Left lung (tissue), 10 donors: ENCODE results near the gene SGF29. TPM values are rescaled to one million over a fixed set of nuclear protein-coding genes. Genes with fewer than 3 reads are reported as not detected.

Experiments used
- ATAC-seq: fragments of 200-7000 bp; cut with Tn5 transposase; one replicate; pipeline ENCODE4 v1.9.1; 2020; ENCODE audit warnings: moderate library complexity
- DNase-seq, 4 donors: peaks; one replicate each; pipeline ENCODE4 v3.0.0-alpha.2; 2013 to 2020
- H3K27ac ChIP-seq, 2 donors: fragments of 200-600 bp; sonication (generic) in 1 of 2; one replicate each; pipeline versions ENCODE4 v1.5.0 to v1.8.0; 2020 to 2021
- H3K27me3 ChIP-seq, 2 donors: fragments of 200-600 bp; sonication (generic) in 1 of 2; one replicate each; pipeline versions ENCODE4 v1.5.0 to v1.8.0; 2020 to 2021
- H3K36me3 ChIP-seq, 2 donors: fragments of 200-600 bp; sonication (generic) in 1 of 2; one replicate each; pipeline versions ENCODE4 v1.5.0 to v1.8.0; 2020 to 2021
- H3K4me1 ChIP-seq, 2 donors: fragments of 200-600 bp; one replicate each; pipeline ENCODE4 v1.8.0; 2021
- H3K4me3 ChIP-seq, 2 donors: fragments of 200-600 bp; sonication (generic) in 1 of 2; one replicate each; pipeline versions ENCODE4 v1.5.0 to v1.8.0; 2020 to 2021; ENCODE audit warnings: mild to moderate bottlenecking in 1 of 2
- H3K9me3 ChIP-seq, 2 donors: fragments of 200-600 bp; sonication (generic) in 1 of 2; one replicate each; pipeline versions ENCODE4 v1.5.0 to v1.8.0; 2020 to 2021
- intact Hi-C, 2 donors: fragments of 100-400 bp; cut with DNase I; formaldehyde crosslinking; loops; one replicate each; pipeline versions ENCODE4 v1.11.2 to v1.14.2; 2022
- polyA plus RNA-seq, 6 donors: library from polyadenylated mRNA; unstranded; fragments of 120-200 nt; gene quantifications; one replicate each; pipeline ENCODE4 v1.2.1, GENCODE V29; 2013; ENCODE audit not compliant: insufficient read length in 6 of 6
- total RNA-seq, 2 donors: library from RNA; stranded (reverse); fragmentation: NEBNext Ultra II Directional; extraction: Animal tissue kit (Norgen Biotek cat#: 25700); gene quantifications; one replicate each; pipeline ENCODE4 v1.2.1, GENCODE V29; 2021
- TF ChIP-seq, protein P1 (sequence below), 2 donors: fragments of 200-600 bp; sonication (generic) in 1 of 2; IDR thresholded peaks; one replicate each; pipeline versions ENCODE4 v1.5.0 to v1.8.0; 2021; ENCODE audit warnings: antibody characterized with exemption in 2 of 2
- donor health status: DM: no; HTN: yes; CAD: no.
- donor health status: DM: no; HTN: no; CAD: no.

SGF29 gene
- total and polyA plus RNA-seq, 8 donors = 12.1 to 29.8 (median 21.8) TPM

DNA sequence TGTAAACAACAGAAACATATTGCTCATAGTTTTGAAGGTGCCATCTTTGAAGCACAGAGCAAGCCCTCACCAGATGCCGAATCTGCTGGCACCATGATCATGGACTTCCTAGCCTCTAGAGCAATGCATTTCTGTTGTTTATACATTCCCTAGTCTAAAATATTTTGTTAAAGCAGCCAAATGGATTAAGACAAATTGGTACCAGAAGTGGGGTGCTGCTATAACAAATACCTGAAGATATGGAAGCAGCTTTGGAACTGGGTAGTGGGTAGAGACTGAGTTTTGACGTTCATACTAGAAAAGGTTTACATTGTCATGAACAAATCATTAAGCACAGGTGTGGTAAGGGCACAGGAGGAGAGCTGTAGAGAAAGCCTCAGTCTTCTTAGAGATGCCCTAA is 13.6 kb downstream of the SGF29 start:
- TF ChIP-seq, protein P1, sequence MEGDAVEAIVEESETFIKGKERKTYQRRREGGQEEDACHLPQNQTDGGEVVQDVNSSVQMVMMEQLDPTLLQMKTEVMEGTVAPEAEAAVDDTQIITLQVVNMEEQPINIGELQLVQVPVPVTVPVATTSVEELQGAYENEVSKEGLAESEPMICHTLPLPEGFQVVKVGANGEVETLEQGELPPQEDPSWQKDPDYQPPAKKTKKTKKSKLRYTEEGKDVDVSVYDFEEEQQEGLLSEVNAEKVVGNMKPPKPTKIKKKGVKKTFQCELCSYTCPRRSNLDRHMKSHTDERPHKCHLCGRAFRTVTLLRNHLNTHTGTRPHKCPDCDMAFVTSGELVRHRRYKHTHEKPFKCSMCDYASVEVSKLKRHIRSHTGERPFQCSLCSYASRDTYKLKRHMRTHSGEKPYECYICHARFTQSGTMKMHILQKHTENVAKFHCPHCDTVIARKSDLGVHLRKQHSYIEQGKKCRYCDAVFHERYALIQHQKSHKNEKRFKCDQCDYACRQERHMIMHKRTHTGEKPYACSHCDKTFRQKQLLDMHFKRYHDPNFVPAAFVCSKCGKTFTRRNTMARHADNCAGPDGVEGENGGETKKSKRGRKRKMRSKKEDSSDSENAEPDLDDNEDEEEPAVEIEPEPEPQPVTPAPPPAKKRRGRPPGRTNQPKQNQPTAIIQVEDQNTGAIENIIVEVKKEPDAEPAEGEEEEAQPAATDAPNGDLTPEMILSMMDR (IDR thresholded peaks at IDR 0.05) = no peak
- no peaks in the 10 kb centered on the region for H3K36me3 ChIP-seq
- H3K4me1 ChIP-seq = peaks cover 2 to 7% of the 10 kb centered on the region in 2 donors
- H3K9me3 ChIP-seq = peaks cover 0 to 12% of the 10 kb centered on the region in 2 donors
- H3K4me3 ChIP-seq = no peak overlapping the region
- no peaks in the 10 kb centered on the region for H3K27me3 ChIP-seq
- DNase-seq (no peak), ATAC-seq (no peak)
- no peak overlapping the region for H3K27ac ChIP-seq
- intact Hi-C loops = no loop called here

DNA sequence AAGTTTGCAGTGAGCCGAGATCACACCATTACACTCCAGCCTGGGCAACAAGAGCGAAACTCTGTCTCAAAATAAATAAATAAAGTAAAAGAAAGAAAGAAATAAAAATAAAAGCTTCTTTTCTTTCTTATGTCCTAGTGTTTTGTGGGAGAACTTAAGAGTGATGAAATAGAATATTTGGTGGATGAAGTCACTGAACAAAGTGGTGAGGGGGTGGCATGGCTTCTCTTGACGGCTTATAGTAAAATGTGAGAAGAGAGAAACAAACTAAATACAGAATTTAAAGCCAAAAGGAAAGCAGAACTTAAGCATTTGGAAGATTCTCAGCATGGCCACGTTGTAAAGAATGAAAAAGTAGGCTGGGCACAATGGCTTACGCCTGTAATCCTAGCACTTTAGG is 15.3 kb downstream of the SGF29 start:
- no peaks in the 10 kb centered on the region for H3K36me3 ChIP-seq
- ATAC-seq = no peak
- TF ChIP-seq, protein P1 (IDR thresholded peaks at IDR 0.05) = no peak
- H3K4me3 ChIP-seq = no peak overlapping the region
- intact Hi-C loops = no loop called here
- H3K9me3 ChIP-seq = peaks cover 0 to 12% of the 10 kb centered on the region in 2 donors
- peaks cover 12 to 17% of the 10 kb centered on the region in 2 donors for H3K4me1 ChIP-seq
- no peak for DNase-seq
- no peaks in the 10 kb centered on the region for H3K27me3 ChIP-seq
- H3K27ac ChIP-seq = no peak overlapping the region

DNA sequence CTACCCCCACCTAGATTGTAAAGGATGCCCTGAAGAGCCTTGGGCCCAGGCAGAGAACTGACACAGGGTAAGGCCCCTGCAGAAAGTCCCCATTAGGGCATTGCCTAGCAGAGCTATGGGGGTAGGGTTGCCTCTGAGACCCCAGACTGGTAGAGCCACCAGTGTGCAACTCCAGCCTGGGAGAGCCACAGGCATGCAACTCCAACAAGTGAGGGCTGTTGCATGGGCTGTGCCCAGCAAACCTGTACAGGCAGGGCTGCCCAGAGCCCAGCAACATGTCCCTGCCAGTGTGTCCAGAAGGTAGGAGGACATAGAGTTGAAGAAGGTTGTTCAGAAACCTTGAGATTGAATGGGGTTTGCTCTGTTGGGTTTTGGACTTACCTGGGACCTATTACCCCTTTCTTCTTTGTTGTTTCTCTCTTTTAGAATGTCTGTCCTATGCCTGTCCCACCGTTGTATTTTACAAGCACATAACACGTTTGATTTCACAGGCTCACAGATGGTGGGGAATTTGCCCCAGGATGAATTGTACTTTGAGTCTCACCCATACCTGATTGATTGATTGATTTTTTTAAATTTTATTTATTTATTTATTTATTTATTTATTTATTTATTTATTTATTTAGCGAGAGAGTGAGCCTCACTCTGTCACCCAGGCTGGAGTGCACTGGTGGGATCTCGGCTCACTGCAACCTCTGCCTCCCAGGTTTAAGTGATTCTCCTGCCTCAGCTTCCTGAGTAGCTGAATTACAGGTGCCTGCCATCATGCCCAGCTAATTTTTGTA is 16.4 kb downstream of the SGF29 start:
- H3K27me3 ChIP-seq = no peaks in the 10 kb centered on the region
- intact Hi-C loops = no loop called here

DNA sequence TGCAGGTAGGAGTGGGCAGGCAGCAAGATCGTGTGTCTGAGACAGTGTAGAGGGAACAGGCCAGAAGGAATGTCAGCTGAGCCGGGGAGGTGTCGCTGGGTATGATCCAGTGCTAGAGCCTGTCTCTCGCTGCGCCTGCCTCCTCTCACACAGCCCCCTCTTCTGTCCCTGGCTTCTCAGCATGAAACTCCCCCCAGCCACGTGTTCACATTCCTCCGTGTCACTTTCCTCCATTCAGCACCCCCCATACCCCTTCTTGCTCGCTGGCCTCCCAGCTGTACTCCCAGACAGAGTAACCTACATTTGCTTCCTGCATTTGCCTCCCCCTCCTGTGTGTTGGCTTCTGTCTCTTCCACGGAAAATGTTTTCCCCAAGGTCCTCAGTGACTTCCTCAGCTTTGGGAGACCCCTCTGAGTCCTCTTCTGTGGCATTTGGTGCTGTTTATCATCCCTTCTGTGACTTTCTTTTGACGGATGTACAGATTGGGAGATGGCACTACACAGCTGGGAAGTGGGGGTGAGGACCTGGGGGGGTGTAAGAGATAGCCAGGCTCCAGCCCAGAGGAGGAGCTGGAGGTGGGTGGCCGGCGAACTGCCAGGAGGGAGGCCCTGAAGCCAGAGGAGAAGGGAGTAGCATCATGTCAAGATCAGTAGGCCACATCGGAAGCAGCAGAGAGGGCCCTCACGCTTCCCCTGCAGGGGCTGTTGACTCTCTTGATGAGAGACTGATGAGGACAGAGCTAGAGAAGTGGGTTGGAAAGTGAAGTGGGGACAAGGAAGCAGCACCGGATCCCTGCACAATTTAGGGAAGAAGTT is 19.2 kb downstream of the SGF29 start:
- peak overlapping the region in 1 of 2 donors; percentile 59 for H3K27ac ChIP-seq
- H3K4me1 ChIP-seq = peaks cover 14 to 25% of the 10 kb centered on the region in 2 donors
- H3K36me3 ChIP-seq = no peaks in the 10 kb centered on the region
- ATAC-seq (peak; percentile 47), DNase-seq (peak in 3 of 4 donors; percentile 39 to 65 (median 46))
- intact Hi-C loops = no loop called here
- H3K4me3 ChIP-seq = no peak overlapping the region
- TF ChIP-seq, protein P1 (IDR thresholded peaks at IDR 0.05) = no peak
- no peaks in the 10 kb centered on the region for H3K9me3 ChIP-seq
- H3K27me3 ChIP-seq = no peaks in the 10 kb centered on the region

More for the DNA sequence above, 16.4 kb downstream of the SGF29 start:
- no peak overlapping the region for H3K27ac ChIP-seq
- H3K36me3 ChIP-seq = no peaks in the 10 kb centered on the region
- H3K4me3 ChIP-seq = no peak overlapping the region
- TF ChIP-seq, protein P1 (IDR thresholded peaks at IDR 0.05) = no peak
- peaks cover 0 to 12% of the 10 kb centered on the region in 2 donors for H3K9me3 ChIP-seq
- DNase-seq (no peak), ATAC-seq (no peak)
- H3K4me1 ChIP-seq = peaks cover 14 to 25% of the 10 kb centered on the region in 2 donors
